GM21529 (cell line): ENCODE measurements around the gene SLC17A9.
A peak's percentile ranks its signal among the peaks of the same experiment; 100 is the strongest.
"Not testable (repeated sequence)": the region's sequence is repeated elsewhere in the genome, so short reads cannot be mapped to it uniquely, and the experiment has no call there.

Source experiments
- ATAC-seq: cut with Tn5 transposase; IDR thresholded peaks from one replicate; pipeline ENCODE4 v1.9.1; 2021; ENCODE audit not compliant: unreplicated experiment

SLC17A9 gene

DNA sequence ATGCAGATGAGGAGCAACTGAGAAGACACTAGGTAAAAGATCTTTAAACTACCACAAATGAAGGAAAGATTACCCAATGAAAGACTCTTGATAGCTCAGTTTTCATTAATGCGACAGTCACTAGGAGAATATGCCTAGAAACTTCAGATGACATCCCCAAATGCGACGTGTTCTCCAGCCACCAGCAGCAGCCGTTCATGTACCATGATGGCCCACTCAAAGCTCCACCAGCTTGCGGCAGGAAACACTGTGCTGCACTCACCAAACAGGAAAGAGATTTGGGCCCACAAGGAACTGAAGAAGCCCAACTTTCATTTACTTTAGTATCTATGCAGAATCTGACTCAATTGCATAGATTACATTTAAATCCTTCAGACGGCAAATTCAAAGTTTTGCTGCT, 33.7 kb upstream of the SLC17A9 start:
- no peak for ATAC-seq

DNA sequence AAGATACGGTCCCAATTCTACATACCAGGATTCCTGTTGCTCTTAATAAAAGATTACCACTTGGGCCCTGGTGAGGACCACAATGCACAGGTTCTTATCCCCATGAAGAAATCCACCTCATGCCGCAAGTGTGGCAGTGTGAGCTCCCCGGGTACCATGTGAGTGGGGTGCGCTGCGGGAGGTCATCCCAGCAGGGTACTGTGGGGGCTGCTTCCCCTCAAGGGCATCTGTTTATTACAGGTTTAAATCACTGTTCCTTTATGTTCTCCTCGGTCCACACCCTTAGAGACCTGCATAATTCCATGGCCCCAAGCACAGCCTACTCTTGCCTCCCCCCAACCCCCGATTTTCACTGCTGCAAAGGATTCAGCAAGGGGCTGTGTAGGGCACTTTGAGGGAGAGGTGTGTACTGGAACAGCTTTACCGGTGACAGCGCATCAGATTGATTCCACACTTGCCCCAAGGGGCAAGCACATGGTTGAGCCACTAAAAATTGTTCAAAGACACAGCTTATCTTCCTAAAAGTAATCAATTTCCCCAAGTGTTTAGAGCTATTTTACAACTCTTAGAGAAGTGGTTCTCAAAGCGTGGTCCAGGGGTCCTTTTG, 32.4 kb upstream of the SLC17A9 start:
- no peak for ATAC-seq

GRCh38 chr20:62921119-62921687, 31.3 kb upstream of the SLC17A9 start:
- no peak for ATAC-seq

GRCh38 chr20:62922451-62922921, 30.0 kb upstream of the SLC17A9 start:
- no peak for ATAC-seq

DNA sequence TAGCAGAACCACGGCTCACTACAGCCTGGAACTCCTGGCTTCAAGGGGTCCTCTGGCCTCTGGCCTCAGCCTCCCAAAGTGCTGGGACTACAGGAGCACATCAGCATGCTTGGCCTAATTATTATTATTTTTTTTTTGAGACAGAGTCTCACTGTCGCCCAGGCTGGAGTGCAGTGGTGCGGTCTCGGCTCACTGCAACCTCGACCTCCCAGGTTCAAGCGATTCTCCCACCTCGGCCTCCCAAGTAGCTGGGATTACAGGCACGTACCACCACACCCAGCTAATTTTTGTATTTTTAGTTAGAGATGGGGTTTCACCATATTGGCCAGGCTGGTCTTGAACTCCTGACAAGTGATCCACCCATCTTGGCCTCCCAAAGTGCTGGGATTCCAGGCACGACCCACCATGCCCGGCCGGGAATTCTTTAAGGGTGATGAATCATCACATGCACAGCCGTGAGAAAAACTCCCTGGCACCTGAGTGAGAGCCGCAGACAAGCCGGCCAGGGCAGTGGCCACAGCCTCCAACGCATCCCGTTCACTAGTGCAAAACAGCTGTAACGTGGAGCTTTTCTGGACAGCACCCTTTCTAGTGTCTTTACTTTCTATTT, 29.3 kb upstream of the SLC17A9 start:
- ATAC-seq: not testable (repeated sequence)

DNA sequence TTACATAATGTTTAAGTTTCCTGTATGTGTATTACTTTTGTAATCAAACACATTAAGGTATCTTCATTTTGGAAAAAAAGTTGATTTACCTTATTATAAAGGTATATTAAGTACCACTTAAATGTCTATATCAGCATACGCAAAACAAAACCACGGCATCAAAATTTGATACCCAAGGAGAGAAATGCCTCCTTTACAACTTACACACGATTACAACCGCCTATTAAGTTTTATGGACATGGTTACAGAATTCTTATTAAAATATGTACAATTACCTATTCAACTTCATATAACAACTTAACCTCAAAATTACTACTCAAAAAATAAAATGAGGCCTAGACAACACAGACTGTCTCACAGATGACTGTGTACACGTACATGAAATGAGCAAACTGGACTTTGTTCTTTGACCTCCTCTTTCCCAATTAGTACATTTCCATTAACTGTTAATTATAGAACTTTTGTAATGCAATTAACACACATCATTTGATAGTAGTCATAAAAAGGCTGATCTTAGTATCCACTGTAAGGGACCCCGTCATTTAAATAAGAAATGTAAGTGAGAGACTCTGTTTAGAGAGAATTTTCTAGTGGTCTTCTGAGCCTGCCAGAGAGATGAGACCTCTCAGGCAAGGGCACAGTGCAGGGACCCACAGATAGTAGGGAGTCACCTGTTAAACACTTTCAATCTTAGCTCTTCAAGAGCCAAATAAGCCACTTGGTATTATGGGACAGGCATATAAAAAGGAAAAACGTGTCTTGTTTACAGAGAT, 28.7 kb upstream of the SLC17A9 start:
- ATAC-seq: no peak

DNA sequence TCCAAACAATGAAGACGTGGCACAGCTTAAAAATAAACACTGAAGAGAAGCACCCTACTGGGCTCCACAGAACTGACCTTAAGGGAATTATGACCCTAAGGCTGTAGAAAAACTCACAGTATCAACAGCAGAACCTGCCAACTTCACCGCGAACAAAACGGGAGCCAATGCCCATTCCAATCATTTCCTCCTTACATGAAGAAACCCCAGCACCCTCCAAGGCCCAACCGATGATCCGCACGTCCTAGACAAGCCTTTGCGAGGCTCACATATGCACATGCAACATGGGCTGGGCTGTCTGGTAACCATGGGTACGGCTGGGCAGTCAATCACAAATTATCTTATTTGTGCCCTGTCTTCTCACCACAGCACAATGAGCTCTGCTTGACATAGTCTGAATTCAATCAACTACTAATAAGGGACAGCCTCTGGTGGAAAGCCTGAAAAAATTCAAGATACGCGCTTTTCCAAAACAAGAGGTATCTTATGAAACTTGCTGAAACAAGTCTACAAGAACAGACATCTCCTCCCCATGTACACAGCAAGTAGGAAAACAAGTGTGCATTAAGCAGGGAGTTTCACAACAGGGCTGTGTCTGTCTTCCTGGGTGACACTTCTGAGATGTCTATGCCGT, 27.9 kb upstream of the SLC17A9 start:
- ATAC-seq: no peak

DNA sequence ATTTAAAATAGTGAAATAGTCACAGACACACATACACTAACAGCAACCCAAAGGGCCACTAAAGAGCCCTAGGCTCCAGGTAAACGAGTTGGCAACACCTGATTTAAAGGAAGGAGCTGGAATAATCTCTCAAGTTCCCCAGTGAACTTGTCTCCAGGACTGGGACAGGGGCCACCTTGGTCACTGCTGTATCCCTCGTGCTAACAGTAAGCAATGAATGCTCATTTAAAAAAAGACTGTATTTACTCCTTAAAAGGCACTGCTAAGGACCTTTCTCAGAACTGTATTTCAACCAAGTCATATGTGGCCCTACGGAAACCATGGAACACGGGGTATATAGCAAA, 27.5 kb upstream of the SLC17A9 start:
- ATAC-seq: no peak

GRCh38 chr20:62925420-62926228, 26.9 kb upstream of the SLC17A9 start:
- ATAC-seq: peak; percentile 12

DNA sequence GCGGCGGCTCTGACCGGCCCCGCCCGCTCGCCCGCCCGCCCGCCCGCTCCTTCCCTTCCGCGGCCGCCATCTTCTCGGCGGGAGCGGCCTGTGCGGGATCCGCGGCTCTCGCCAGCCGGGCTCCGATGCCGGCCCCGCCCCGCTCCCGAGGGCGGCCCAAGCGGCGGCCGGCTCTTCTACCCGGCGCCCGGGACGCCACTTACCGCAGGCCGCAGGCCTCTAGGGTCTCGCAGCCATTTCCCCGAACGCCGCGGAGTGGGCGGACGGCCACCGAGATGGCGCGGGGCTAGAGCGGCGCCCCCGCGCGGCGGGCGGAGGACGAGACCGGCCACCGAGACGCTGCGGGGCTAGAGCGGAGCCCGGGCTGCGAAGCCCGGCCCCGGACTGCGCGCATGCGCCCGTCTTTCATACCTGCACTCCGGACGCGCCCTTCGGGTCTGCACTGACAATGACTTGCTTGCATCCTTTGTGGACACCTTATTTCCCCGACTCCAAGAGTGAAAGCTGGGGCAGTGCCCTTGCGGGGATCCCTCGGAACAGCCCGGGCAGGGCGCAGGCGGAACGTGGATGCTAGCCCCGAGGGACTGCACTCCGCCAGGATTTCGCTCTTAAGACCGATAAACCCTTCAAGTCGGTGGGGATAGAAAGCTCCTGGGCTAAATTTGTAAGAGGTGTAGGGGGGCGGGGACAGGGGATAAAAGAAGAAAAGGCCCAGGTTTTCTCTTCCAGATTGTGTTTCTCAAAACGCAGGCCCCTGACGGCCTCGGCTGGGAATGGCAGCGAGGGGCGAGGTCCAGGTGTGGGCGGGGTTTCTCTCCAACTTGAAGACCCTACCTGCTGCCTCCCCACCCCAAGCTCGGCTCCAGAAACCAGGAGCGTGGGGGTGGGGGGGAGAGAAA, 26.0 kb upstream of the SLC17A9 start, which contains the start of gene DIDO1:
TSS of gene DIDO1 (minus strand) at position 277 of the 899 bp plus-strand sequence.
- ATAC-seq: peak; percentile 71

- ATAC-seq: no peak
Observed at GRCh38 chr20:62927128-62927705, 25.3 kb upstream of the SLC17A9 start.

DNA sequence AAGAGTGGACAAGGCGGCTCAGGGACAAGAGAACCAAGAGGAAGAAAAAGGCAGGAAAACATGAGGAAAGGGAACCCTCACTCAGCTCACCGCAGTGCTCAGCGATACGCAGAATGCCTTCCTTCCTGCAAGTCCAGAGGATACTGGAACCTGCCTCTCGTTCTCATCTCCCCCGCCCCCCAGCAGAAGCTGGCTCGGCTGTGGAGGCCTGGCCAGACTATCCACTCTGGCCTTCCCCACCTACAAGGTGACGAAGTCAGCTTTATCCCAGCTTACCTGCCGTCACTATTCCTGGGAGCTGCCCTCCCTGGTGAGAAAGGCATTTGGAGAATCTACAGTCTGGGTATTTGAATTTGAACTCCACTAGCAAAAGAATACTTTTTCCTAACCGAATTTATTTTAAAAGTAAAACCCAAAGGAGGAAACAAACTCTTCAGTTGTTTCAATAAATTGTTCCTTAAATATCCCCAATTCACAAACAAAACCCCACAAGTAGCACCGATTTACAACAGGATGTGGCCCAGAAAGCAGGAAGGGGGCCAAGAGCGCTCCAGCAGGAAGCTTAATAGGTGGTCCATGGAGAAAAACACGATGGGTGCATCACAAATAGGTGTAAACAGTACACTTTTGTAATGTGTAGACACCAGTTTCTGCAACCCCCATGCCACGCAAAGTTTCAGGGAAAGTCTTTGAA, 24.1 kb upstream of the SLC17A9 start:
- ATAC-seq: no peak

DNA sequence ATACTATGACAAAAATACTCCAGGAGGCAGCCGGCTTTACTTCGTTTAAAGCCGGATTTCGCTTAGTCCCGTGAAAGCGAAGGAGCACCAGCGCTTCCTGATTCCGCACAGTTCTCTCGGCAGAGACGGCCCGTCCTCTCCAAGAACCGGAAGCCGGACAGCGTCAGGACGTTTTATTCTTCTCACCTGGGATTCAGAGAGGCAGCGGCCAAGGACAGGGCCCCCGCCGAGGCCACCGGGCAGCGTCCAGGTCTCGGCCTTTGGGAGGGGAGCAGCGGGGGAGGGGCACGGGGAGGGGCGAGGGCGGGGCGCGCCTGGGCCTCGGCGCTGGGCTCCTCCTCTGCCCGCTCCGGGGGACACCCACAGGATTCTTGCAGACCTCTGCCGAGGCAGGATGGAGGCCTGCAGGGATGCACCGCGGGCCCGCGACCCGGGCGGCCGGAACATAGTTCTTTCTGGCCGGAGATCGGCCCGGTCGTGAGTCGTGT, 23.4 kb upstream of the SLC17A9 start:
- no peak for ATAC-seq

GRCh38 chr20:62931464-62931863, 21.0 kb upstream of the SLC17A9 start:
- ATAC-seq: no peak

GRCh38 chr20:62933966-62934365, 18.5 kb upstream of the SLC17A9 start:
- ATAC-seq: no peak

DNA sequence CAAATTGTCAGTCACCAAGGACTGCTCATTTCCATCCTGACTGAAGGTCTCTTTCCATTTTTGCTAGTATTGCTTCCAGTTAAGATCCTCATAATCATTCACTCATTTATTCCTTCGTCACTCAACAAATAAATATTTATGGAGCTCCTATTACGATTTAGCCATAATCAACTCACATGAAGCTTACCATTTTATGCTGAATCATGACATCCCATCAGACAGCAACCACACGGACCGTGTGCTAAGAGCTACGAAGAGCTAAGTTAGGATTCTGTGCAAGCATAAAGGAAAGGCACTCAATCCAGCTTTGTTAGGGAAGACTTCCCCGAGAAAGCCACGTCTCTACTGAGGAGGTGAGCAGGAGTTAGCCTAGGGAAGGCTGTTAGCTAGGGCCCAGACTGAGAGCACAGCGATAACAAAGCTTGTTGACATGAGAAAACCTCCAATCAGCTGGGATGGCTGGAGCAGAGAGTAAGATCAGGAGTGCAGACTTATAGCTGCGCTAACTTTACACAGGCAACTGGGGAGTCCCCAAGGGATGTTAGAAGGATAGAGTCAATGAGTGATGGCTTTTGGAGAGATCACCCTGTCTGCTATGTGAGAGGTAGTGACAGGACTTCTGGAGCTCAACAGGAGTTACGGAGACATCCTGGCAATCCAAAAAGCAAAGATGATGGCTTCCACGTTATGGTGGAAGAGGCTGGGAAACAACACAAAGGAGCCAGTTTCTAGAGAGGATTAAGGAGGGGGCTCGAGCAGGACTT, 17.1 kb upstream of the SLC17A9 start:
- no peak for ATAC-seq

GRCh38 chr20:62935968-62936585, 16.4 kb upstream of the SLC17A9 start:
- ATAC-seq: no peak
